DND-41 (cell line): ENCODE measurements around the gene THOC6.

Source experiments
- CTCF ChIP-seq: IDR thresholded peaks from 2 replicates; pipeline ENCODE4 v1.5.1; 2012; ENCODE audit warnings: borderline replicate concordance, low read length, moderate library complexity, mild to moderate bottlenecking; ENCODE audit not compliant: poor library complexity, severe bottlenecking; ENCODE audit errors: extremely low read depth
- EZH2 ChIP-seq: IDR thresholded peaks from 3 replicates; pipeline ENCODE4 v1.6.1; 2012; ENCODE audit warnings: borderline replicate concordance, low read depth, mild to moderate bottlenecking, moderate library complexity, low read length, inconsistent platforms; ENCODE audit not compliant: severe bottlenecking

DNA sequence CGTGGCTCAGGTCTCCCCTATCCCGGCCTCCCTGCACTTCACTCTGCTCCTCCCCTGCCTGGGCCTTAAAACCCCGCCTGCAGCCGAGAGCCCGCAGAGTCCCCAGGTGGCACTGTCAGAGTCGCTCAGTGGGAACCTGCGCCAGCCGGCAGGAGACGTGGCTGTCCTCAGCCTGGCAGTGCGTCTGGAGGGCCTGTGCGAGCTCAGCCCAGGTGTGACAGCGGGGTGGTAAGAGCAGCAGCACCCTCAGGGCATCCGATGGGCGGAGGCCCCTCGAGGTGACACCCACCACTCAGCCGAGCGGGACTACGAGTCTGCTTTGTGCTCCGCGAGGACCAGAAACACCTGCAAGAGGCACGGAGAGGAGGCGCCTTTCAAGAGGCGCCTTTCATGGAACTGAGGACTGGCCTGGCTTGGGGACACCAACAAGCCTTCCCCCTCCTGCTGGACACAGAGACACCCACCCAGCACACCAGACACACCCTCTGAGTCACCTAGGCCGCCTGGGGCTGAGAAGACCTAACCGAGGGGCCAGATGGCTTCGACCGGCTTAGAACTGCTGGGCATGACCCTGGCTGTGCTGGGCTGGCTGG is 10.9 kb upstream of the THOC6 start, which contains the start of gene CLDN9:
- TF ChIP-seq CTCF (no peak), EZH2 (no peak)
